ENCODE data around the gene DUSP2. TPM values are rescaled to one million over a fixed set of nuclear protein-coding genes. Genes with fewer than 3 reads are reported as not detected.

DUSP2 gene
- total and polyA plus RNA-seq, 9 of the 15 experiments (the other 6 are each of a cell fraction or from before 2014, with no cell fraction given) = 0.04 to 0.18 TPM; not detected in 7

- in situ Hi-C loops (cut with MboI) = no loop called here
- Histone ChIP-seq H4K20me1 (replicated peaks; ENCODE audit: control insufficient read depth, insufficient read depth, low read length) (no peaks in the 10 kb centered on the region), H3K27ac (ENCODE audit: extremely low read depth, low read depth, low read length) (no peak overlapping the region), H3K27me3 (ENCODE audit: control insufficient read depth in 2 of 2, insufficient read depth in 2 of 2, low read length in 2 of 2) (0 out of 5 replicates have a peak, but pooled peaks cover 0 to 4% of the 10 kb centered on the region in 2 experiments), H3K79me2 (ENCODE audit: control insufficient read depth, insufficient read depth, low read length) (no peaks in the 10 kb centered on the region), H3K36me3 (ENCODE audit: control insufficient read depth, insufficient read depth, low read length) (no peaks in the 10 kb centered on the region), H3K4me1 (replicated peaks in 1 of 2; ENCODE audit: control insufficient read depth in 2 of 2, insufficient read depth in 2 of 2, low read length in 2 of 2) (peaks cover 22 to 42% of the 10 kb centered on the region in 2 experiments), H2AFZ (ENCODE audit: low read depth, low read length) (peak overlapping the region; percentile 73), H3K9me1 (ENCODE audit: control insufficient read depth, insufficient read depth, low read length) (no peaks in the 10 kb centered on the region), H3K4me2 (ENCODE audit: insufficient read depth, low read length) (0 out of 2 replicates have a peak overlapping the region, but pooled peaks have one; percentile 6), H3K4me3 (no peak overlapping the region), H3K9me3 (replicated peaks; ENCODE audit: control insufficient read depth, insufficient read depth, low read depth, low read length) (no peaks in the 10 kb centered on the region), H3K9ac (ENCODE audit: insufficient read depth in 1 of 2, low read depth in 2 of 2, low read length in 2 of 2) (peak overlapping the region in 1 of 2 experiments; percentile 88; a peak in 2 of 4 replicates)
- ChIA-PET POLR2A (interaction anchor here (0.8 kb wide), 1 partner anchor 126 kb away, joined by 3 read pairs; no protein-coding TSS in a partner anchor), CTCF (ENCODE audit: low intra/inter-chr PET ratio) (interaction anchor here (0.9 kb wide), 1 partner anchor 154 kb away, joined by 4 read pairs; no protein-coding TSS in a partner anchor)
- intact Hi-C loops (cut with micrococcal nuclease) = no loop called here
- DNase-seq (ENCODE audit: extremely low read depth in 1 of 4, low spot score in 3 of 4) = no peak
- peak; percentile 44; the same call in 1 of the 2 replicates for TF ChIP-seq GATA2 (CRISPR knock-in tag; IDR thresholded peaks at IDR 0.05)
- TF ChIP-seq SIRT6 (IDR thresholded peaks at IDR 0.05; ENCODE audit: low read depth, low read length) = no peak
- no peak for TF ChIP-seq POLR3G (IDR thresholded peaks at IDR 0.05; ENCODE audit: extremely low read depth, insufficient read length, insufficient replicate concordance)
- no peak for TF ChIP-seq ZNF583 (CRISPR knock-in tag; IDR thresholded peaks at IDR 0.05)
- TF ChIP-seq FOXP1 (CRISPR knock-in tag; IDR thresholded peaks at IDR 0.05) = 0 out of 2 replicates have a peak, but pooled peaks have one; percentile 0
- no TSS peak for BruUV-seq (replicated peaks)
- ATAC-seq = peak; percentile 34
- whole genome bisulfite sequencing (ENCODE audit: insufficient coverage, low coverage, missing lambda C conversion rate) = 31% methylated on average over 9 of the region's 9 CpGs
- no peak for FAIRE-seq
Measured at GRCh38 chr2:96146881-96147592, 1.8 kb upstream of the DUSP2 start.

Data from K562 (cell line).